HG03575 (cell line): ENCODE results near the gene ATG9B.

Experiments
- ATAC-seq: cut with Tn5 transposase; IDR thresholded peaks from one replicate; pipeline ENCODE4 v1.9.1; 2021; ENCODE audit not compliant: unreplicated experiment, insufficient number of reproducible peaks, low FRiP score; ENCODE audit errors: extremely low read depth

Gene ATG9B

DNA sequence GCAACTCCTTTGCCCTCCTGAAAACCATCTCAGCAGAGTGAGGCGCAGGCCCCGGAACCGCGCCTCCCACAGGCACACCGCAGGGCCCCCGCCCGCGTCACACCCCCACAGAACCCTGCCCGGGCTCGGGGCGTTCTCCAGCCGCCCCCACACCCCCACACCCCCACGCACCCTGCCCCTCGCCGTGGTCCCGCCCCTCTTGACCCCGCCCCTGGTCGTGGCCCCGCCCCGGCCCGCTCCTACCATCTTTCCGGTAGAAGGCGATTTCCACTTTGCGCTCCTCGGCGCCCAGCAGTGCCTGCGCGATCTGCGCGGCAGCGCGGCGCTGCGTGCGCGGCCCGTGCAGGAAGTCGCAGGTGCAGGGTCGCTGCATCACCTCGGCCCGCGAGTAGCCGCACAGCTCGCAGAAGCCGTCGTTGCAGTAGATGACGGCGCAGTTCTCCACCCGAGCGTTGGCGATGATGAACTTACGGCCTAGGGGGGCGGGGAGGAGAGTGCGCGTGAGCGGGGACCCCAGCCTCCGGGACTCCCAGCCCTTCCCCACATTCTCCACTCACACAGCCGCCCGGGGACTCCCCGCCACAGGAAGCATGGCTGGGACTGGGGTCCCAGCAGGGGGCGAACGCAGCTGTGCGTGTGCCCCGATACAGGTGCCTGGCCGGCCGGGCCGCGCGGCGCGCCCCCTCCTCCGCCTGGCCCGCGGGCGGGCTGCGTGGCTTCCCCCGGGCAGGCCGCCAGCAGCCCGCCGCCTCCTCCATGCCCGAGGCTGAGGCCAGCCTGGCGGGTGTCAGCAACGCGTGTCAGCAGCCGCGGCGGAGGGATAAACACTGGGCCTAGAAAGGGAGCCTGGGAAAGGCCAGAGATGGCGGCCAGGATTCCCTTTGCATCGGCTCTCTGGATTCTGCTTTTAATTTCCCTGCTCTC lies 49.6 kb downstream of the ATG9B start:
- no peak for ATAC-seq

DNA sequence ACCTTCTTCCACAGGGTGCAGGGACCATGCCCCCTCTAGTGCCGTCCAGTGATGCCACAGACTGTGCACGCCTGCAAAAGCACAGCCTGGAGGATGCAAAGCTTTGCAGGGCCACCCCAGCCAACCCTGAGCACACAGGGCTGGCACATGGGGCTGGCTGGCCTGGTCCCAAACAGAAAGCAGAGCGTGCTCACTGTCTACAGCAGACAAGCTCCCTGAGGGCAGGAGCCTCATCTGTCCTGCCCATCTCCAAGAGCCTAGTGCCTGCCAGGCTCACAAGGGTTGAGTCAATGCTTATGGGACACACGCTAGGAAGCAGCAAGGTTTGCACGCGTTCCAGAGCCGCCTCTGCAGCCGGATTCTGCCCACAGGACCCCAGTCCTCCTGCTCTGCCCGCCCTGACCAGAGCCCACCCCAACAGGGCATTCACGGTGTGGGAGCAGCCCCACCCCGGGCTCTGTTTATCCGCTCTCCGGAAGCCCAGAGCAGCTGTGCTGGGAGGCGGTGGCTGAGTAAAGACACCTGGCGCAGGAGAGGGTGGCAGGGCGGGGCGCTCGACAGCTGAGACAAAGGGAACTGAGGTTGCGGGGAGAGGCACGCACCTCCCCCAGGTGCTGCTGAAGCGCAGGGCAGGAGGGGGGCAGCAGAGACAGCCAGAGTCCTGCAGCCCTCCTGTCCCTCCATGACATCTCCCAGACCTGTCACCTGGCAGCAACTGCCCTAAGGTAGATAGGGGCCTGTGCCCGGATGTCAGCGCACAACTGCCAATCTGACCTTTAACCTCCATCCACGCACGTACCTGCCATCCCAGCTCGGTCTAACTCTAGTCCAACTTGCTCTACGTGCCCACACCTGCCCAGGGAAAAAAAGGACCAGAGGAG lies 50.5 kb downstream of the ATG9B start:
- no peak for ATAC-seq

DNA sequence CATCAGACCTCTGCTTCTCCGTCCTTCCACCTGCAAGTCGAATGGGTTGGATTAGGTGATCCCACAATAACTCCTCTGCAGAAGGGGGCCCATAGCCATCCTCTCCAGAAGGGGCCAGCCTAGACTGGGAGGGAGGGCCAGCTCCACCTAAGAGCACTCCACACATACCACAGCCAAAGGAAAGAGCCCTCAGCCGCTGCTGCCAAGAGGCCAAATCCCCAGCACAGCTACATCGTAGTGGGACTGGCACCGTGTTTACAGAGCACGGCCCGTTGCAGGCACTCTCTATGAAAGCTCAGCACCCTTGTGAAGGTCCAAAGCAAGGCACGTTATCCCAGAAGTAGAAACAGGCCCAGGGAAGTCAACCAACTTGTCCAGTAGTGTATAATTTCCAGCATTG lies 51.6 kb downstream of the ATG9B start:
- no peak for ATAC-seq

DNA sequence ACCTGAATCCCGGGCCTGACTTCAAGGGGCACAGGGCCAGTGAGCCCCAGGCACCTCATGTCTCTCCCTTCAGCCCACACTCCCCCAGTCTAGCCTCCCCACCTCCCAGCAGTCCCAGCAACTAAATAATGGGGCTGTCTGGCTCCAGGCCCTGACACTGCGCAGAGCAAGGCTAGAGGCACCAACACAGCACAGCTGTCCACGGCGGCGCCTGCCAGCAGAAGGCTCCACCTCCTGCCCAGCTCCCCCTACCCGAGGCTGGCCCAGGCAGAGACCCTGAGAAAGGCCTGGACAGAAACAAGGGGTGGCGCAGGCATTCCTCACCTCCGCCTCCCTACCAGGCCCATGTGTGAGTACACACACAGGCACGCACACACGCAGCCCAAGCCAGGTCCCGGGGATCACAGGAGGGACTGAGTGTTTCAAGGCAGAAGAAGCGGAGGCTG lies 52.2 kb downstream of the ATG9B start:
- no peak for ATAC-seq

DNA sequence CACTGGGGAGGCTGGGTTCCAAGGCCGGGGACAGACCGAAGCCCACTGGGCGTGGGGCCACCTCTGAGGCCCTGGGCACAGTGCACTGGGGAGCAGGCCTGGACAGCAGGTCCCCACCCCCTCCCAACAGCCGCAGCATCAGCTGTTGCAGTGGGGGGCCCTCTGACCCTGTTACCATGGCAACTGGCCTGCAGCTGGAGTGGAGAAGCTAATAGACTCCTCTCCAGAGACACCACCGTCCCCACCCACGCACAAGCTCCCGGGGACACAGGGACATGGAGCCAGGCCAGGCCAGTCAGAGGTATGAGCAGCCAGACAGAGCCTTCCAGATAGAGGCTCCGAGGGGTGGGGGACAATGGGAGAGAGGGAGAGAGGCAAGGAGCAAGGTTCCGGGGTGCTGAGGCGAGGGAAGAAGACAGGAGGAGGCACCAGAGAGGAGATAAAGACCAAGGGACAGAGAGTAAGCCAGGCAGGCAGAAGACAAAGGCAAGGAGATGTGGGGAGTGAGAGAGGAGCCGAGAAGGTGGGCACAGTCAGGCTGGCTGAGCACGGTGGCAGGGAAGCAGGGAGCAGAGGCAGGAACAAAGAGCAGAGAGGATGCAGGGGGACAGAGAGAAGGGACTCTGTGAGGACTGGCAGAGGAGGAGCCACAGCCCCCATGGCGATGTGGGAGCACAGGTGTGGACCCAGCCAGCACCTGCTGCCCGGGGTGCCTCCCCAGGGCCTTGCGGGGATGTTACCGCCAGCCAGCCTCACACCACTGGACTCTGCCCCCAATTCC lies 52.9 kb downstream of the ATG9B start:
- no peak for ATAC-seq

DNA sequence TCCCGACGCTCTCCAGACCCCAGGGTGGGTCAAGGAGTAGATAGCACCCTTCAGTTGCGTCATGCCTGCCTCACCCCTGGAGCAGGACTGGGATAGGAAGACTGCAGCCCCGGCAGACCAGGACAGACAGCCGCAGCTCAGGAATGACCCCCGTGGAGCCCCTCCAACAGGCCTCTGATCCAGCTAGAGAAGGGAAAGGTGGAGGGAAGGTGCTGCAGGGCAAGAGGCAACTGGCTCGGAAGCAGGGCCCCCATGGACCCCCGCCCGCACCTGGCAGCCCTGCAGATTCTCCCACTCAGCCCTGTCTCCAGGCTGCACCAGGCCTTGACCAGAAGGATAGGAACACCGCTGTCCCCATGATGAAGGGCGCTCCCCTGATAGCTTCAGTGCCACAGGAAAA lies 53.9 kb downstream of the ATG9B start:
- ATAC-seq: no peak

DNA sequence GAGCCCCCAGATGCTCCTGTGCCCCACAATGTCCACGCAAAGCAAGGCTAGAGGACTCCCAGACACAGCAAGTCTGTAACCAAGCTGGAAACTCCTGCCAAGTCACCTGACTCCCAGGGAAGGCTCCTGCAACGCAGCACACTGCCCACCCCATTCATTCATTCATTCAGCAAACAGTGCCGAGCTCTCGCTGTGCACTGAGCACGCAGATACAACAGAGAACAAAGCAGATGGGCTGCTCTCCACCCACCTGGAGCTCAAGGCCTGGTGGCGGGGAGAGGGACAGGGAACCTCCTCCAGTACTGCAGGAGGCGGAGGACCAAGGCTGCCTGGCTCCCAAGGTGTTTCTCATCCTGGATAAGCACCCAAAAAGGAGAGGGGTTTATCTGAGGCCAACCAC lies 54.8 kb downstream of the ATG9B start:
- ATAC-seq: no peak

DNA sequence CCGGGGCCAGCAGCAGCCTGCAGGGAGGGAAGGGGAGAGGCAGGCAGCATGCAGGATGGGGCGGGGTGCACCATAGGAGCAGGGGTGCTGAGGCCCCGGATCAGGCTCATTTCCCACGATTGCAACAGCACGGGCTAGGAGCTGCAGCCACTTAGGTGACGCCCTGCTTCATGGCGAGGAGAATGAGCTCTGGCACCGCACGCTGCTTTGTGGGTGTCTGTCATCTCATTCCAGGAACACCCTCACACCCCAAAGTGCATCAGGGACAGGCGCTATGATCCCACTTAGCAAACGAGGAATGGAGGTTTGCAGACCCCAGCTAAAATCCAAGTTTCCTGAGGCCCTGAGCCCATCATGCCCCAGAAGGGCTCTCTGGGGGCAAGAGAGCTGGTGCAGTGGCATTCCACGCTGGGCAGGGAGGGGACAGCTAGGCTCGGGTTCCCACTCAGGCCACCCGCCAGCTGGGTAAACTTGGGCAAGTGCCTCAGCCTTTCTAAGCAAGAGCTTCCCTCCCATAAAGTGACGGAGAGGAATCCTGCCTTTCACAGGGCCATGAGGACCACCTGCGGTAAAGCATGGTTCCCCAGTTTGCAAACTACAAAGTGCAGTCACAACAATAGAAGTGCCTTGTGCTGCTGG lies 55.4 kb downstream of the ATG9B start:
- no peak for ATAC-seq

DNA sequence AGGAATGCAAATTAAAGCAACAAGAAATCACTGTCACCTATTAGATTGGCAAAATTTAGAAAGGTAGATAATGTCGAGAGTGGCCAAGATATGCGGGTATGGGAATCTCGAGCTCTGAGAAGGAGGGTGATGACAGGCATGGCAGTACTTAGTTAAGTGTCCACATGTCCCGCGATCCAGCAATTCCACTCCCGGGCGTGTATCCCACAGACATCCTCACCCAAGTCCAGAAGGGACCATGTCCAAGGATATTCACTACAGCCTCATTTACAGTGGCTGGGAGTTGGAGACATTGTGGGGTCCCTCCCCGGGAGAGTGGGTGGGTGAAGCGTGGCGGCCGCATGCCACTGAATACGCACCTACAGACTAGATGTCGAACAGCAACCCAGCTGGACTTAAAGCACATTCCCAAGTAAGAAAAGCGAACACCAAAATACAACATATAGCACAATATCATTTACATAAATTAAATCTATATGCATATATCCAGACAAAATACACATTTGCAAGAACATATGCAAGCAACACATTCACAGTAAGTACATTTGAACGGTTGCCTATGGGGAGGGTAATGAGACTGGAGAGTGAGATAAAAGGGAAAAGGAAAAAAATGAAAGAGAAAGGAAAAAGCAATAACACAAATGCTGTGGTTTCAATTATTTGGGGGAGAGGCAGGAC lies 56.1 kb downstream of the ATG9B start:
- ATAC-seq: no peak

DNA sequence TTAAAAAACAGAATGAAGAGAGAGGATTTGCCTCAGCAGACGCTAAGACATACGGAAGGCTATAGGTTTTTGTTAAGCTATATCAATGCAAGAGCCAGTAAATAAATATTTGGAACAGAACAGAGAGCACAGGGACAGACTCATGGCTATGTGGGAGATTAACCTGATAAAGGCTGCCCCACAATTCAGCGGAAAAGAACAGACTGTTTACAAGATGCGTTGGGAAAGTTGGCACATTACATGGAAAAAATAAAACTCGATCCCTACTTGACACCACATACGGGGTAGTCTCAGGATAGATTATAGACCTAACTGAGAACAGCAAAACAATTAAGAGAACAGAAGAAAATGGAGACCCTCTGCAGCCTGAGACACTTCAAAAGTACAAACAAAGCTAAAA lies 56.9 kb downstream of the ATG9B start:
- ATAC-seq: no peak

DNA sequence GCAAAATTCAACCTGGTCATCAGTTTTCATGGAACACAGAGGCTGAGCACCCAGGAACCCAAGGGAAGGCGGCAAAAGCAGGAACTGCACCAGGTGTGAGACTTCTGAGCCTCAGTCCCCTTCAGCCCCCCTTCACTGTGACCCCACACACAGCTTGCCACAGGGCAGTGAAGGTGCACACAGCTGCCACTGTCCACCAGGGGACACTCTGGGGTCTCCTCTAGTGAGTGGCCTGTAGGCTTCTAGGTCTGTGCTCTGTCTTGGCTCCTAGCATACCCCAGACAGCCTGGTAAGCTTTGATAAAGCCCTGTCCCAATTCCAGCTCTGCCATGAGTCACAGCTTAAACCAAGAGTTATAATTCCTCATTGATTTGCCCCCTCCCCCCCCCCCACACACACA lies 58.3 kb downstream of the ATG9B start:
- ATAC-seq: no peak

DNA sequence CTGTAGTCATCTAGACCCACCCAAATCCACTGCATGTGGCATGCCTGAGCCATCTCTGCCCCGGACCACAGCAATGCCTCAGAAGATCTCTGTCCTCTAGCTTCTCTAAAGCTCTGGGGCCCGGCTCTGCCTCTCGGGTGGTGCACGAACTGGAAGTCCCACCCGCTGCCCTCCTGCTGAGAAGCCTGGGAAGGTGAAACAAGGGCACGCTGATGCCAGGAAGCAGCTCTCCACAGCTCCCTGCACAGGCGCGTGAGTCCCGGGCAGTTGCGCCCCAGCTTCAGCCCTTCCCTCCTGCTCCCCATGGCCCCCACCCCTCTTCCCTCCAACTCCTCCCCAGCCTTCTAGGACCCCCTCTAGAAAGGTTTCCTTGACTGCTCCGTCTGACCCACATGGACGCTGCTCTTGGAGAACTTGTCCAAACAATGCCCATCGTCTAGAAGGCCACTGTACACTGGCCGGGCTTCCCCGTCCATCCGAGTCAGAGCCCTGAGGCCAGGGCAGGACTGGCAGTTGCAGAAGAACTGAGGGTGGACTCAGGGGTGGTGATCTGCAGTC lies 58.9 kb downstream of the ATG9B start:
- no peak for ATAC-seq
